ENCODE measurements around the gene CACNA1I.

The CACNA1I gene

DNA sequence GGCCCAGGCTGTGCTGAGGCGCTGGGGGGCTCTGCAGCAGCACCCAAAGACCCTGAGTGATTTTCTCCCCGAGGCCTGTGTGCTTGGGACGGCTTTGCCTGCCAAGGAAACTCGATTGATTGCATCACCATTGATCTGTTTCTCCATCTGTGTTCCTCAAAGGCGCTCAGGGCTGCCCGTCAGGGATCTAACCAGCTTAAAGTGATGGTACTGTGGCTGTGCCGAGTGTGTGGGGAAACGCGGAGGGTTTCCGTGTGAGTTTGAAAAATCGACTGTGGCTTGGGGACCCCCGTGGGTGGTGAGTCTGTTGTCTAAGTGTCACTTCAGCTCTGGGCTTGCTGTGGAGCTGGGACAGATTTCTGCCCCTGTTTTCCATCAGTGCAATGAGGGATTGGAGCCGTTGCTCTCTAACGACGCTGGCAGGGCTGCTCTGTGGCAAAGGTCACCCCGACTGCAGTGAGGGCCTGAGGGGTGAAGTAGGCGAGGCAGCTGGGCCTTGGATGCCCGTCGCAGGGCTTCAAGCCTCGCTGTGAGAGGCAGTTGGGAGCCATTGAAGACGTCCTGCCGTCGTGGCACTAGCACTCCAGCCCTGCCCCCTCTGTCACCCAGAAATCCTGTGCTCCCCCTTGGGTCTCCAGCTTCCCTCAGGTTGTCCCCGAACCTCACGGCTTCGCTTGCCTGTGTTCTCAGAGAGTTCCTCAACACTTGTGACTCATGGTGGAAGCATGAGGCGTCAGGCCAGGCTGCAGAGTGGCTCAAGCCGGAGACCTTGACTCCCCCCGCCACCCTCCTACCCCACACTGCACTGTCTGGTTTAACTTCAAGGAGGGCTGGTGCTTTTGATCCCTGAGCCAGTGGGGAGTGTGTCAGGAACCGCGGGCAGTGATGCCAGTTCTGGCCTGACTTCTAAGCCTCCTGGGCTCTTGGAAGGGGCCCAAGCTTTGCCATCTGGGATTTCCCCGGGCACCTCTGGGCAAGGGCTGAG, 21.8 kb downstream of the CACNA1I start:
- H3K4me3 ChIP-seq (ENCODE audit: low read depth, low read length) = no peak overlapping the region
- DNase-seq (ENCODE audit: low read depth) = no peak
- TF ChIP-seq, protein P1, sequence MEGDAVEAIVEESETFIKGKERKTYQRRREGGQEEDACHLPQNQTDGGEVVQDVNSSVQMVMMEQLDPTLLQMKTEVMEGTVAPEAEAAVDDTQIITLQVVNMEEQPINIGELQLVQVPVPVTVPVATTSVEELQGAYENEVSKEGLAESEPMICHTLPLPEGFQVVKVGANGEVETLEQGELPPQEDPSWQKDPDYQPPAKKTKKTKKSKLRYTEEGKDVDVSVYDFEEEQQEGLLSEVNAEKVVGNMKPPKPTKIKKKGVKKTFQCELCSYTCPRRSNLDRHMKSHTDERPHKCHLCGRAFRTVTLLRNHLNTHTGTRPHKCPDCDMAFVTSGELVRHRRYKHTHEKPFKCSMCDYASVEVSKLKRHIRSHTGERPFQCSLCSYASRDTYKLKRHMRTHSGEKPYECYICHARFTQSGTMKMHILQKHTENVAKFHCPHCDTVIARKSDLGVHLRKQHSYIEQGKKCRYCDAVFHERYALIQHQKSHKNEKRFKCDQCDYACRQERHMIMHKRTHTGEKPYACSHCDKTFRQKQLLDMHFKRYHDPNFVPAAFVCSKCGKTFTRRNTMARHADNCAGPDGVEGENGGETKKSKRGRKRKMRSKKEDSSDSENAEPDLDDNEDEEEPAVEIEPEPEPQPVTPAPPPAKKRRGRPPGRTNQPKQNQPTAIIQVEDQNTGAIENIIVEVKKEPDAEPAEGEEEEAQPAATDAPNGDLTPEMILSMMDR (IDR thresholded peaks at IDR 0.05; ENCODE audit: low read depth, low read length, missing control alignments) = no peak

DNA sequence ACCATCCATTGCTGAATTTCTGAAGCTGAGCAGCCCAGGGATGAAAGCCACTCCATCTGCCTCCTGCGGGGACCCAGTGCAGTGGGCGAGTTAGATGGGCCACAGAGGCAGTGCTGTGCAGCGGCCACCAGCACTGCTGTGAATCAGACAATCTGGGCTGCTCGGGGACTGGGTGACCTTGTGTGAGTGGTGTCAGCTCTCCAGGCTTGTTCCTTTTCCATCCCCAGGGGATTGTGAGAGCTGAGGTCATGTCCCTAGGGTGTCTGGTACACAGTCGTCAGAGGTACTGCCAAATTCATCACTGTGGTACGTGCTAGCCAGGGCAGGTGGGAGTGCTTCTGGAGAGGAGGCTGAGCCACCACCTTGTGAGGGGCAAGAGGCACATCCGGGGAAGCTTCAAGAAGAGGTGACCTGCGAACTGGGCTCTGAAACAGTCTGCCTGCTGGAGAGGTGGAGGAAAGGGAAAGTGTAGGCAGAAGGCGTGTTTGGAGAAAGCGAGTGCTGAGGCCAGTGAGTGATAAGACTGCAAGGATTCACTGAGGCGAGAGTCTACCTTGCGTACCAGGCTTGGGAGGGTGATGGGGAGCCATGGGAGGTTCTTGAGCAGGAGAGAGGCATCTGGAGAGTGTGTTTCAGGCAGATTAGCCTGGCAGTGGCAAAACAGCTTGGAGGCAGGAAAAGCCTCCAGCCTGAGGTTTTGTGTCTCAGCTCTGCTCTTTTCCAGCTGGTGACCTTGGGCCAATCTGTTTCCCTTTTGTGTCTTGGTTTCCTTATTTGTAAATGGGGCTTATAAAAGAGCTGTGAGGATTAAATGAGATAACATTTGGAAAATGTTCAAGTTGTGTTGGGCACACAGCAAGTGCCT, 22.7 kb downstream of the CACNA1I start:
- TF ChIP-seq, protein P1 (IDR thresholded peaks at IDR 0.05; ENCODE audit: low read depth, low read length, missing control alignments) = no peak
- no peak for DNase-seq (ENCODE audit: low read depth)

DNA sequence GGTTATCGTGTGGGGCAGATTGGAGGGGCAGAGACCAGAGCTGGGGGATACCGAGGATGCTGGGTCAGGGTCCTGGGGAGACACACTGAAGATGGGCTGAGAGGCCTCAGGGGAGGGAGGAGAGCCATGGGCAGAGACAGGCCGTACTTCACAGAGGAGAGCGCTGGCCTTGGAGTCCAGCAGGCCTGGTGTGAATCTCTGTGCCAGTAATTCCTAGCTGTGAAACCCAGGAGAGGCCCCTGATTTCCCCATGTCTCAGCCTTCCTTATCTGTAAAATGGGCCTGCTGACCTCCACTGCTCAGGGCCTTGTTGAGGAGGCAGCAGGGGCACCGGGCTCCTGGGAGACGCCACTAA, 23.4 kb downstream of the CACNA1I start:
- no peak overlapping the region for H3K4me3 ChIP-seq (ENCODE audit: low read depth, low read length)
- no peak for DNase-seq (ENCODE audit: low read depth)
- TF ChIP-seq, protein P1 (IDR thresholded peaks at IDR 0.05; ENCODE audit: low read depth, low read length, missing control alignments) = no peak

More for the DNA sequence above, 22.7 kb downstream of the CACNA1I start:
- no peak overlapping the region for H3K4me3 ChIP-seq (ENCODE audit: low read depth, low read length)

GRCh38 chr22:39594411-39594810, 23.9 kb downstream of the CACNA1I start:
- no peak for DNase-seq (ENCODE audit: low read depth)
- H3K4me3 ChIP-seq (ENCODE audit: low read depth, low read length) = no peak overlapping the region
- TF ChIP-seq, protein P1 (IDR thresholded peaks at IDR 0.05; ENCODE audit: low read depth, low read length, missing control alignments) = no peak

DNA sequence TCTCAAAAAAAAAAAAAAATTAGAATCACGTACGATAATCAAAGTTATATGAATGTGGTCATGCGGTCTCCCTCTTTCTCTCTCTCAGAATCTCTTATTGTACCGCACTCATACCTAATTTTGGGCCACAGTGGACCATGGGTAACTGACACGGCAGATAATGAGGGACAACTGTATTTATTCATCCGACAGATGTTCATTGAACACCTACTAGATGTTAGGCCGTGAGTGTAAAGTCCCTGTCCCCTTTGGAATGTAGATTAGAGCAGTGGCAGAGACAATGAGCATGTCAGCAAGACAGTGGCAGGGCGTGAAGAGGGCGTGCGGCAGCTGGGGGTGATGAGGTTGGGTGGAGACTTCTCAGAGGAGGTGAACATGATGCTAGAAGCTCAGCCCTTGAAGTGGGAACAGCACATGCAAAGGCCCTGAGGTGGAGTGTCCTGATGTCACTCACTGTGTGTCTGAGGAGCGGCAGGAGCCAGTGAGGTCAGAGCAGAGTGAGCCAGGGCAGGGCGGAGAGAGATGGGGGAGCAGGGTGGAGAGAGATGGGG, 25.1 kb downstream of the CACNA1I start:
- TF ChIP-seq, protein P1 (IDR thresholded peaks at IDR 0.05; ENCODE audit: low read depth, low read length, missing control alignments) = no peak
- no peak overlapping the region for H3K4me3 ChIP-seq (ENCODE audit: low read depth, low read length)
- DNase-seq (ENCODE audit: low read depth) = no peak

DNA sequence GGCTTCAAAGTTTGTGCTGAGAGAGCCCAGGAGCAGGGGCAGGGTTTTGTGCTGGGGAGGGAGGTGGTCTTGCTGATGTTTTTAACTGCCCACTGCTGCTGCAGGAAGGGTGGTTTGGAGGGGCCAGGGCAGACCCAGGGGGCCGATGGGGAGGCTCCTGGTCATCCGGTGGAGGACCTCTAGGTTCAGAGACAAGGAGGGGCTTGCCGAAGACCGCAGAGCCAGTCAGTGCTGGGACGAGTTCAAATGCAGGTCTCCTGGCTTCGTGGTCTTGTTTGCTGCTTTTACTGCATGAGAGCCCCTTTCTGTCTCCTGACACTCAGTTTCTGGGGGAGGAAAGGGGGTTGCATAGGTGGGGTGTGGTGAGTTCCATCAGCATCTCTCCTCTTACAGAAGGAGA, 26.0 kb downstream of the CACNA1I start:
- no peak overlapping the region for H3K4me3 ChIP-seq (ENCODE audit: low read depth, low read length)
- no peak for DNase-seq (ENCODE audit: low read depth)
- TF ChIP-seq, protein P1 (IDR thresholded peaks at IDR 0.05; ENCODE audit: low read depth, low read length, missing control alignments) = no peak

All from GM12864 (cell line).